H54 (cell line): ENCODE measurements around the gene DCTN4.

Experiments used
- DNase-seq: peaks from one replicate; pipeline ENCODE4 v3.0.0; 2011; ENCODE audit warnings: low spot score, mixed read lengths; ENCODE audit not compliant: insufficient read length
- FAIRE-seq: peaks from 3 replicates; lab custom pipeline; 2011; peaks lifted over from hg19 to GRCh38; lab: Jason Lieb, UNC
- POLR2A ChIP-seq: IDR thresholded peaks from 2 replicates; pipeline ENCODE4 v1.6.1; 2011; ENCODE audit warnings: low read depth, mild to moderate bottlenecking, low read length

Gene DCTN4

DNA sequence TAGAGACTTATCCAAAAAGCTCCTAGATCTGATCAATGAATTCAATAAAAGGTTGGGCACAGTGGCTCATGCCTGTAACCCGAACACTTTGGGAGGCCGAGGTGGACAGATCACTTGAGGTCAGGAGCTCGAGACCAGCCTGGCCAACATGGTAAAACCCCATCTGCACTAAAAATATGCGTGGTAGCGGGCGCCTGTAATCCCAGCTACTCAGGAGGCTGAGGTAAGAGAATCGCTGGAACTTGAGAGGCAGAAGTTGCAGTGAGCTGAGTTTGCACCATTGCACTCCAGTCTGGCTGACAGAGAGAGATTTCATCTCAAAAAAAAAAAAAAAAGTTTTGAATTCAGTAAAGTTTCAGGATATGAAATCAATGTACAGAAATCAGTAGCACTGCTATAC lies 20.0 kb downstream of the DCTN4 start:
- FAIRE-seq (no peak), DNase-seq (no peak)
- no peak for TF ChIP-seq POLR2A

GRCh38 chr5:150734579-150735384 lies 24.0 kb downstream of the DCTN4 start:
- FAIRE-seq = peak; percentile 41
- no peak for TF ChIP-seq POLR2A
- DNase-seq = no peak

GRCh38 chr5:150731669-150732242 lies 27.1 kb downstream of the DCTN4 start:
- FAIRE-seq = no peak
- no peak for DNase-seq
- no peak for TF ChIP-seq POLR2A

DNA sequence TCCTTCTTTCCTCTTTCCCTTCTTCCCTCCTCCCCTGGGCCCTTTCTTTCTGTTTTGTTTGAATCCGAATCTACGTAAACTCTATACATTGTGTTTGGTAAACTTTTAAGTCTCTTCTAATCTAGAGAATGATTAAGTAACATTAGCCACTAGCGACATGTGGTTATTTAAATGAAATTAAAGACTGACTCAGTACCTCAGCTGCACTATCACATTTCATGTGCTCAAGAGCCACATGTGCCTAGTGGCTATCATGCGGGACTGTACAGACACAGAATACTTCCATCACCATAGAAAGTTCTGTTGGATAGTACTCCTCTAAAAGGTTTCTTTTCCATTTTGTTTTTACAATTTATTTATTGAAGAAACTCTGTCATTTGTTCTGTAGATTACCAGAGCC lies 29.0 kb downstream of the DCTN4 start:
- FAIRE-seq (no peak), DNase-seq (no peak)
- TF ChIP-seq POLR2A = no peak

GRCh38 chr5:150723845-150724244 lies 35.0 kb downstream of the DCTN4 start:
- TF ChIP-seq POLR2A = no peak
- no peak for DNase-seq
- peak; percentile 60 for FAIRE-seq

- FAIRE-seq = no peak
- no peak for DNase-seq
- TF ChIP-seq POLR2A = no peak
These were observed 48.7 kb downstream of the DCTN4 start for GRCh38 chr5:150710165-150710564.

DNA sequence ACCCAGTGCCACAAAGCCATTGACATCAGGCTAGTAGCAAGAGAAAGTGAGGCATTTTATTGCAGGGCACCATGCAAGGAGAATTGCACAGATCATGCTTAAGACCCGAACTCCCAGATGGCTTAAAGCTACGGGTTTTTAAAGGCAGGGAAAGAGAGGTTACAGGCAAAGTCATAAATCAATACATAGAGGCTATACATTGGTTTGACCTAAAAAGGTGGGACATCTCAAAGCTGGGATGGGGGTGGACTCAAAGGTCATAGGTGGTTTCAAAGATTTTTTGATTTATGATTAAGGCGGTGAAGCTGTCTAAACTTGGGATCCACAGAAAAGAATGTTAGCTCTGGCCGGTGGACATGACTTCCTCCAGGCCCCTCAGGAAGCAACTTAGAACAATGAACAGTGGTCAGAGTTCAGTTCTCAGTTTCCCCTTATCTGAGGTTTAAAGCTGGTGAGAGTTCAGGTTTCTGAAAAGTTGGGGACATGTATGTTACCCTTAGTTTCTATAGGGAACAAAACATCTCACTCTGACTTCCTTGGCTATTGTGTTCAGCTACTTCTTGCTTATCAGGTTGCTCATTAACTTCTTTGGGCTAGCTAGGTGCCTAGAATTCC lies 51.9 kb downstream of the DCTN4 start:
- no peak for FAIRE-seq
- TF ChIP-seq POLR2A = no peak
- DNase-seq = no peak

DNA sequence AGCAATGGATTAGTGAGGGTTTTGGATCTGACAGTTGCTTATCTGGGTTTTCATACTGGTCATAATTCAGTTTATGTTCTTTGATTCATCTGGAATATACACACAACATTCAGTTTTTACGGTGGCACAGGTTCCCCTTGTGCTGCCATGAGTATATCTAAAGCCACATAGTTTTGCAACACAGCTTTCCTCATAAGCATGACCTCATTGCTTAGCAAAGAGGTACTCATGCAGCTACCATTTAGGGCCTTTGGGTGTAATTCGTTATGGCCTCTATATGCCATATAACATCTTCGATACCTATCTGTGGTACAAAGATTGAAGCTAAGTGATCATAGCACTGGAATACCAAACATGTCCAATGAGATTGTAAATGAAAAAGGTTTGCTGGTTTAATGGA lies 55.1 kb downstream of the DCTN4 start:
- FAIRE-seq = no peak
- DNase-seq = no peak
- no peak for TF ChIP-seq POLR2A

- DNase-seq (peak; percentile 67), FAIRE-seq (no peak)
- peak; percentile 64 for TF ChIP-seq POLR2A
These were observed 58.0 kb downstream of the DCTN4 start, which contains the start of gene RBM22 for GRCh38 chr5:150700594-150701377. Gene RBM22 (minus strand): TSS chr5:150701062. CDS start chr5:150700985, 77 bp downstream.

- DNase-seq (no peak), FAIRE-seq (no peak)
- TF ChIP-seq POLR2A = no peak
These were observed 58.6 kb downstream of the DCTN4 start for GRCh38 chr5:150700246-150700593.

DNA sequence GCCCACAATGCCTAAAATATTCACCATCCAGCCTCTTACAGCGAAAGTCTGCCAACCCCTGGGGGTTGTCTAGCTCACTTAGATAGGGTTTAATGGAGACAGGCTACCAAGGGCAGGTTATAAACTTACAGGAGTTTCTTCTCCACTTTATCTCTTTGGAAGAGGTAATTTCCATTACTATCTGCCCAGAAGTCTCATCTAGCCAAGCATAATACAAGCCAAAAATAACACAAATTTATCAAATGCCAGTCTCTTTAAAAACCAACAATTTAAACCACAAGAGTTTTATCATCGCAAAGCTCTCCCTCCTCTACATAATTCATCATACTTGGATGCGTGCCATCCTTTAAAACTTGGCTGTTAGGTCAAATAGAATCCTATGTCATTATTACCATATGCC lies 64.2 kb downstream of the DCTN4 start:
- no peak for TF ChIP-seq POLR2A
- DNase-seq (no peak), FAIRE-seq (peak; percentile 6)

GRCh38 chr5:150692276-150692675 lies 66.5 kb downstream of the DCTN4 start:
- no peak for FAIRE-seq
- TF ChIP-seq POLR2A = no peak
- no peak for DNase-seq

- no peak for TF ChIP-seq POLR2A
- FAIRE-seq = no peak
- no peak for DNase-seq
These were observed 68.1 kb downstream of the DCTN4 start for GRCh38 chr5:150690760-150691159.

DNA sequence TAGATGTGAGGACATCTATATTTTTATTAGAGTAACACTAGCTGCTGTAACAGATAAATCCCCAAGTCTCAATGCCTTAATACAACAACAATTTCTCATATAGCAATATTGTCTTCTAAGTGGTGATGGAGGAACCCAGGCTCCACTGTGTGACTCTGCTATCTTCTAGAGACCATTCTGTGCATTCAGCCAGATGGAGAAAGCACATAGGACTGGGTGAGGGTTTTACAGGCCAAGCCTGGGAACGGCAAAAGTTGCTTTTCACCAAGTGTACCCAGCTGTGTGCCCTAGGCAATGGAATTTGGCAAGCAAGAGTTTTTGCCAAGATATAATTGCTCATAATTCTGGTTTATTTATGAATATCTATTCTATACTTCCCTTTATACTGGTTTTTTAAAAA lies 69.7 kb downstream of the DCTN4 start:
- FAIRE-seq = no peak

More for the DNA sequence above, 69.7 kb downstream of the DCTN4 start:
- no peak for DNase-seq
- TF ChIP-seq POLR2A = no peak
